Activated CD4-positive, alpha-beta T cell treated with anti-CD3 and anti-CD28 coated beads for 4 hours (primary cell): ENCODE results near the gene SCARB1.
A peak's percentile ranks its signal among the peaks of the same experiment; 100 is the strongest.

Source experiments
- DNase-seq, 2 donors: peaks; one replicate each; pipeline ENCODE4 v3.0.0-alpha.2; 2020

The SCARB1 gene

GRCh38 chr12:124755801-124756148 lies 107.9 kb downstream of the SCARB1 start:
- DNase-seq = no peak

- DNase-seq = no peak
Observed at GRCh38 chr12:124754949-124755800, 108.5 kb downstream of the SCARB1 start.

GRCh38 chr12:124754491-124754890 lies 109.2 kb downstream of the SCARB1 start:
- DNase-seq = no peak

- DNase-seq = no peak
Observed at GRCh38 chr12:124753993-124754392, 109.7 kb downstream of the SCARB1 start.

- no peak for DNase-seq
Observed at GRCh38 chr12:124753228-124753591, 110.5 kb downstream of the SCARB1 start.

- no peak for DNase-seq
Observed at GRCh38 chr12:124752437-124753227, 111.0 kb downstream of the SCARB1 start.

- no peak for DNase-seq
Observed at GRCh38 chr12:124751654-124752355, 111.9 kb downstream of the SCARB1 start.

GRCh38 chr12:124750787-124751471 lies 112.7 kb downstream of the SCARB1 start:
- DNase-seq = no peak

- DNase-seq = no peak
Observed at GRCh38 chr12:124750149-124750656, 113.5 kb downstream of the SCARB1 start.

- no peak for DNase-seq
Observed at GRCh38 chr12:124749725-124750124, 113.9 kb downstream of the SCARB1 start.

GRCh38 chr12:124747426-124748161 lies 116.1 kb downstream of the SCARB1 start:
- no peak for DNase-seq

GRCh38 chr12:124746649-124747425 lies 116.8 kb downstream of the SCARB1 start:
- no peak for DNase-seq

GRCh38 chr12:124745891-124746570 lies 117.6 kb downstream of the SCARB1 start:
- DNase-seq = peak; percentile 25 to 26

GRCh38 chr12:124745465-124745890 lies 118.2 kb downstream of the SCARB1 start:
- no peak for DNase-seq

- DNase-seq = no peak
Observed at GRCh38 chr12:124744659-124745464, 118.8 kb downstream of the SCARB1 start.

- DNase-seq = no peak
Observed at GRCh38 chr12:124744273-124744640, 119.4 kb downstream of the SCARB1 start.

GRCh38 chr12:124743479-124744272 lies 120.0 kb downstream of the SCARB1 start:
- DNase-seq = no peak

GRCh38 chr12:124742678-124743077 lies 121.0 kb downstream of the SCARB1 start:
- no peak for DNase-seq

GRCh38 chr12:124742111-124742510 lies 121.6 kb downstream of the SCARB1 start:
- DNase-seq = no peak
